Tibial artery (tissue), 4 donors: ENCODE data around the gene TCEA3.
A peak's percentile ranks its signal among the peaks of the same experiment; 100 is the strongest.

ENCODE experiments used
- DNase-seq, 2 donors: peaks; one replicate each; pipeline ENCODE4 v3.0.0-alpha.2; 2019
- H3K27ac ChIP-seq, 2 donors: fragments of 200-600 bp; sonication (generic) in 1 of 2; 1 replicate in 1 of 2; 2 replicates in 1 of 2; pipeline ENCODE4 v1.5.1; 2018 to 2019; ENCODE audit warnings: mild to moderate bottlenecking in 1 of 2
- H3K27me3 ChIP-seq, 2 donors: fragments of 200-600 bp; sonication (generic) in 1 of 2; one replicate each; pipeline versions ENCODE4 v1.5.1 to v1.6.0; 2016 to 2019
- H3K36me3 ChIP-seq, 3 donors: fragments of 200-600 bp; sonication (generic) in 2 of 3; one replicate each; pipeline ENCODE4 v1.5.1; 2016 to 2019; ENCODE audit warnings: mild to moderate bottlenecking in 2 of 3
- H3K4me1 ChIP-seq, 4 donors: fragments of 200-600 bp; sonication (generic) in 2 of 4; 1 replicate in 3 of 4; 2 replicates in 1 of 4; pipeline ENCODE4 v1.5.1; 2016 to 2019
- H3K4me3 ChIP-seq, 2 donors: fragments of 200-600 bp; sonication (generic) in 1 of 2; 1 replicate in 1 of 2; 2 replicates in 1 of 2; pipeline ENCODE4 v1.5.1; 2018 to 2019; ENCODE audit warnings: mild to moderate bottlenecking in 2 of 2
- H3K9me3 ChIP-seq, 3 donors: fragments of 200-600 bp; sonication (generic) in 1 of 3; one replicate each; pipeline ENCODE4 v1.5.1; 2016 to 2019
- CTCF ChIP-seq, 2 experiments: fragments of 200-600 bp in 1 of 2; fragments of 450-650 bp in 1 of 2; IDR thresholded peaks; one replicate each; pipeline ENCODE4 v1.5.1; 2017 to 2019; ENCODE audit warnings: antibody characterized with exemption in 2 of 2, mild to moderate bottlenecking in 1 of 2, moderate library complexity in 1 of 2
- intact Hi-C: fragments of 100-400 bp; cut with DNase I; formaldehyde crosslinking; loops from one replicate; pipeline ENCODE4 v1.15.0; 2023; ENCODE audit warnings: low total_unique reads

The TCEA3 gene

GRCh38 chr1:23408797-23409290 is 15.7 kb downstream of the TCEA3 start:
- Histone ChIP-seq H3K9me3 (no peaks in the 10 kb centered on the region), H3K36me3 (peaks cover 0 to 43% (median 13%) of the 10 kb centered on the region in 3 donors), H3K27ac (no peak overlapping the region), H3K4me1 (peaks cover 0 to 22% (median 11%) of the 10 kb centered on the region in 4 donors), H3K4me3 (no peak overlapping the region), H3K27me3 (no peaks in the 10 kb centered on the region)
- DNase-seq, result no peak
- no peak for TF ChIP-seq CTCF (IDR thresholded peaks at IDR 0.05)
- intact Hi-C loops, result loop anchor here (10.0 kb wide), 1 partner anchor 64 kb away; the partner anchor contains the start of gene HNRNPR

- Histone ChIP-seq H3K27me3 (no peaks in the 10 kb centered on the region), H3K4me3 (no peak overlapping the region), H3K36me3 (peaks cover 0 to 47% (median 13%) of the 10 kb centered on the region in 3 donors), H3K9me3 (no peaks in the 10 kb centered on the region), H3K27ac (no peak overlapping the region), H3K4me1 (peaks cover 0 to 34% (median 20%) of the 10 kb centered on the region in 4 donors)
- intact Hi-C loops, result loop anchor here (10.0 kb wide), 1 partner anchor 62 kb away; the partner anchor contains the start of gene HNRNPR
- no peak for TF ChIP-seq CTCF (IDR thresholded peaks at IDR 0.05)
- no peak for DNase-seq
These were observed 17.4 kb downstream of the TCEA3 start for GRCh38 chr1:23407016-23407630.

- Histone ChIP-seq H3K4me1 (peaks cover 0 to 25% (median 15%) of the 10 kb centered on the region in 4 donors), H3K4me3 (no peak overlapping the region), H3K27ac (no peak overlapping the region), H3K9me3 (no peaks in the 10 kb centered on the region), H3K27me3 (no peaks in the 10 kb centered on the region), H3K36me3 (peaks cover 0 to 53% (median 13%) of the 10 kb centered on the region in 3 donors)
- no peak for TF ChIP-seq CTCF (IDR thresholded peaks at IDR 0.05)
- intact Hi-C loops, result loop anchor here (1.0 to 10.0 kb wide), 2 partner anchors 40 to 61 kb away; partner anchors contain the start of gene HNRNPR
- DNase-seq, result no peak
These were observed 18.6 kb downstream of the TCEA3 start for GRCh38 chr1:23405946-23406345.

- H3K27ac ChIP-seq, result peak overlapping the region in 1 of 2 donors; percentile 48
- no peaks in the 10 kb centered on the region for H3K9me3 ChIP-seq
- peaks cover 0 to 57% (median 8%) of the 10 kb centered on the region in 3 donors for H3K36me3 ChIP-seq
- TF ChIP-seq CTCF (IDR thresholded peaks at IDR 0.05), result peak; percentile 91 to 92
- peak; percentile 82 to 92 for DNase-seq
- H3K27me3 ChIP-seq, result no peaks in the 10 kb centered on the region
- intact Hi-C loops, result loop anchor here (10.0 kb wide), 1 partner anchor 59 kb away; the partner anchor contains the start of gene HNRNPR
- peaks cover 0 to 24% (median 15%) of the 10 kb centered on the region in 4 donors for H3K4me1 ChIP-seq
- H3K4me3 ChIP-seq, result no peak overlapping the region
These were observed 20.6 kb downstream of the TCEA3 start for GRCh38 chr1:23403735-23404486.

GRCh38 chr1:23403355-23403734 is 21.2 kb downstream of the TCEA3 start:
- H3K27me3 ChIP-seq, result no peaks in the 10 kb centered on the region
- H3K4me3 ChIP-seq, result no peak overlapping the region
- H3K9me3 ChIP-seq, result no peaks in the 10 kb centered on the region
- H3K27ac ChIP-seq, result peak overlapping the region in 1 of 2 donors; percentile 48
- H3K4me1 ChIP-seq, result peaks cover 0 to 24% (median 15%) of the 10 kb centered on the region in 4 donors
- peaks cover 0 to 52% (median 4%) of the 10 kb centered on the region in 3 donors for H3K36me3 ChIP-seq
- intact Hi-C loops, result loop anchor here (10.0 kb wide), 1 partner anchor 59 kb away; the partner anchor contains the start of gene HNRNPR
- no peak for TF ChIP-seq CTCF (IDR thresholded peaks at IDR 0.05)
- DNase-seq, result no peak
